CD4-positive, alpha-beta memory T cell (primary cell): Measurements from ENCODE around the gene FHIT. TPM values are rescaled to one million over a fixed set of nuclear protein-coding genes. Genes with fewer than 3 reads are reported as not detected.
A peak's percentile ranks its signal among the peaks of the same experiment; 100 is the strongest.

Source experiments
- CTCF ChIA-PET: fragments of 350-600 bp; sonication (Branson Sonifier 250); formaldehyde crosslinking; loops from one replicate; lab custom pipeline; 2021; ENCODE audit warnings: inconsistent platforms; ENCODE audit not compliant: partially characterized antibody; lab: Charles Lee
- POLR2A ChIA-PET: fragments of 350-600 bp; sonication (Branson Sonifier 250); formaldehyde crosslinking; loops from one replicate; lab custom pipeline; 2021; ENCODE audit not compliant: partially characterized antibody; lab: Charles Lee
- DNase-seq, 5 donors: peaks; one replicate each; pipeline versions ENCODE4 v3.0.0 to v3.0.0-alpha.2; 2020 to 2022; ENCODE audit warnings: mixed read lengths in 1 of 5
- H3K27ac ChIP-seq: one replicate; pipeline ENCODE4 v1.7.0; 2013; ENCODE audit warnings: low read depth, low read length
- H3K27me3 ChIP-seq: 2 replicates; pipeline ENCODE4 v1.7.0; 2013; ENCODE audit warnings: mild to moderate bottlenecking, low read length, moderate library complexity; ENCODE audit not compliant: insufficient read depth
- H3K36me3 ChIP-seq: 2 replicates; pipeline ENCODE4 v1.7.0; 2013; ENCODE audit warnings: mild to moderate bottlenecking, low read length, moderate library complexity; ENCODE audit not compliant: insufficient read depth
- H3K4me1 ChIP-seq: 2 replicates; pipeline ENCODE4 v1.7.0; 2013; ENCODE audit warnings: mild to moderate bottlenecking, low read length, moderate library complexity; ENCODE audit not compliant: insufficient read depth
- H3K4me3 ChIP-seq, 2 donors: one replicate each; pipeline ENCODE4 v1.7.0; 2013; ENCODE audit warnings: low read length in 2 of 2, mild to moderate bottlenecking in 1 of 2
- H3K9me3 ChIP-seq, 2 donors: one replicate each; pipeline ENCODE4 v1.7.0; 2013; ENCODE audit warnings: low read length in 2 of 2, control low read depth in 1 of 2; ENCODE audit not compliant: control insufficient read depth in 1 of 2
- H3K27ac Mint-ChIP-seq, 7 donors: one replicate each; pipeline ENCODE4 v1.8.0; 2020 to 2021; ENCODE audit warnings: mixed read lengths in 7 of 7, mild to moderate bottlenecking in 6 of 7, inconsistent platforms in 3 of 7, moderate library complexity in 3 of 7
- H3K27me3 Mint-ChIP-seq, 2 donors: one replicate each; pipeline ENCODE4 v1.8.0; 2020 to 2021; ENCODE audit warnings: mixed read lengths in 2 of 2
- H3K36me3 Mint-ChIP-seq, 2 donors: one replicate each; pipeline ENCODE4 v1.8.0; 2020 to 2021; ENCODE audit warnings: mixed read lengths in 2 of 2, inconsistent platforms in 1 of 2, mild to moderate bottlenecking in 1 of 2
- H3K4me1 Mint-ChIP-seq, 4 donors: one replicate each; pipeline ENCODE4 v1.8.0; 2020 to 2021; ENCODE audit warnings: mixed read lengths in 4 of 4, mild to moderate bottlenecking in 1 of 4
- H3K4me3 Mint-ChIP-seq, 8 donors: one replicate each; pipeline ENCODE4 v1.8.0; 2020 to 2021; ENCODE audit warnings: mixed read lengths in 8 of 8, mild to moderate bottlenecking in 7 of 8, moderate library complexity in 6 of 8, inconsistent platforms in 3 of 8
- H3K9me3 Mint-ChIP-seq, 8 donors: one replicate each; pipeline ENCODE4 v1.8.0; 2020 to 2021; ENCODE audit warnings: mixed read lengths in 8 of 8, mild to moderate bottlenecking in 5 of 8, inconsistent platforms in 3 of 8, moderate library complexity in 1 of 8
- intact Hi-C: fragments of 100-400 bp; cut with micrococcal nuclease; formaldehyde crosslinking; loops from one replicate; pipeline ENCODE4 v1.15.1; 2023
- polyA plus RNA-seq, 2 donors: library from polyadenylated mRNA; unstranded; fragments of 300-500 nt; fragmentation: Illumina TruSeq; gene quantifications; one replicate each; pipeline ENCODE4 v1.2.3, GENCODE V29; 2021
- total RNA-seq, 2 experiments: library from RNA; stranded (reverse); gene quantifications; one replicate each; pipeline ENCODE4 v1.2.3, GENCODE V29; 2021

The FHIT gene
- total and polyA plus RNA-seq, 4 experiments from 2014 or later: 8.5 to 58.7 (median 33.2) TPM

DNA sequence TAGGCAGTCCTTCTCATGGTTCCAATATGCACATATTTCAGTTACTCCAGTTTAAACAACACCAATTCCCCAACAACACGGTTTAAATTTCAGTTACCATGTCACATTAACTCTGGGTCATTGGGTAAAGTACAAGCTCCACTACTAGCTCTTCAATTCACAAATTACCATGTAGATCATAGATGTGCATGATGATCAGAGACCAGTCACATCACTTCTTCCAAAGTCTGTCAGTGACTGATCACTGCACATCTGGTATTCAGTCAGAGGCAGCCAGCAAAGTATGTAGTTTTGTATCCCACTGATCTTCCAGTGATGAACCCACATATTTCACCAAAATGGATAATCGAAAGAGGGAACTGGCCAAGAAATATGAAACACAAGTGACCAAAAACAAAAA, 1223.0 kb downstream of the FHIT start:
- H3K27me3 Mint-ChIP-seq: no peaks in the 10 kb centered on the region
- H3K4me3 Mint-ChIP-seq: peak overlapping the region in 1 of 8 donors; percentile 1
- Histone ChIP-seq H3K27ac (no peak overlapping the region), H3K27me3 (no peaks in the 10 kb centered on the region), H3K4me1 (peaks cover 26% of the 10 kb centered on the region), H3K36me3 (no peaks in the 10 kb centered on the region), H3K9me3 (no peaks in the 10 kb centered on the region), H3K4me3 (no peak overlapping the region)
- POLR2A ChIA-PET: interaction anchor here (2.6 to 4.2 kb wide), 2 partner anchors 10 to 18 kb away, joined by 11 to 16 read pairs; no protein-coding TSS in a partner anchor
- H3K9me3 Mint-ChIP-seq: no peaks in the 10 kb centered on the region
- peak overlapping the region in 2 of 7 donors; percentile 8 to 24 for H3K27ac Mint-ChIP-seq
- CTCF ChIA-PET: no interaction called here
- H3K4me1 Mint-ChIP-seq: peaks cover 35 to 71% (median 47%) of the 10 kb centered on the region in 4 donors
- no peak for DNase-seq
- intact Hi-C loops: no loop called here
- H3K36me3 Mint-ChIP-seq: peaks cover 0 to 4% of the 10 kb centered on the region in 2 donors

DNA sequence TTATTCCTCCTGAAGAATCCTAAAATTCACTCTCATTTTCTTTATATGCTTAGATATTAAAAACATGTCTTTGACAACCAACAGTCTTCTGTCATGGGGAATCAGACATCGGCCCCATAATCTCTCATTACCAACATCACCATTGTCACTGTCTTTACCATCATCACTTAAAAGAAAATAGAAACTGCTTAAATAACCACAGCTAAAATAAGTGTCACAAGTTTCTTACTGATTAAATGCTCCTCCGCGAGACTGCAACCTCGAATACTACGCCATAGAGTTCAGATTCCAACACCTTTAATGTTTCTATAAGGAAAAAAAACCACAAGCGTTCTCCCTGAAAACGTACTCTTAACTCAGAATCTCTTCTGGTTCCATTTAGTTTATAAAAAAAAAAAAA, 1223.9 kb downstream of the FHIT start:
- Histone ChIP-seq H3K27me3 (no peaks in the 10 kb centered on the region), H3K4me1 (peaks cover 26% of the 10 kb centered on the region), H3K4me3 (no peak overlapping the region), H3K27ac (no peak overlapping the region), H3K36me3 (no peaks in the 10 kb centered on the region), H3K9me3 (no peaks in the 10 kb centered on the region)
- H3K36me3 Mint-ChIP-seq: peaks cover 0 to 4% of the 10 kb centered on the region in 2 donors
- peaks cover 35 to 77% (median 49%) of the 10 kb centered on the region in 4 donors for H3K4me1 Mint-ChIP-seq
- H3K27ac Mint-ChIP-seq: peak overlapping the region in 5 of 7 donors; percentile 13 to 64 (median 55)
- POLR2A ChIA-PET: interaction anchor here (1.8 to 4.2 kb wide), 4 partner anchors 9 to 19 kb away, joined by 4 to 16 read pairs (median 8); no protein-coding TSS in a partner anchor
- DNase-seq: no peak
- no peaks in the 10 kb centered on the region for H3K27me3 Mint-ChIP-seq
- CTCF ChIA-PET: interaction anchor here (1.1 kb wide), 1 partner anchor 32 kb away, joined by 3 read pairs; no protein-coding TSS in a partner anchor
- intact Hi-C loops: no loop called here
- H3K9me3 Mint-ChIP-seq: no peaks in the 10 kb centered on the region
- peak overlapping the region in 6 of 8 donors; percentile 6 to 51 (median 32) for H3K4me3 Mint-ChIP-seq

GRCh38 chr3:60025096-60026050, 1225.9 kb downstream of the FHIT start:
- Histone ChIP-seq H3K36me3 (no peaks in the 10 kb centered on the region), H3K4me1 (peaks cover 26% of the 10 kb centered on the region), H3K4me3 (no peak overlapping the region), H3K27me3 (no peaks in the 10 kb centered on the region), H3K9me3 (no peaks in the 10 kb centered on the region), H3K27ac (no peak overlapping the region)
- Mint-ChIP-seq H3K27me3 (no peaks in the 10 kb centered on the region), H3K27ac (peak overlapping the region in 6 of 7 donors; percentile 5 to 81 (median 64)), H3K9me3 (no peaks in the 10 kb centered on the region), H3K4me3 (peak overlapping the region in 4 of 8 donors; percentile 9 to 79 (median 54)), H3K4me1 (peaks cover 36 to 72% (median 48%) of the 10 kb centered on the region in 4 donors), H3K36me3 (peaks cover 0 to 4% of the 10 kb centered on the region in 2 donors)
- DNase-seq: no peak
- POLR2A ChIA-PET: interaction anchor here (0.7 to 4.2 kb wide), 6 partner anchors 7 to 92 kb away, joined by 3 to 16 read pairs (median 4); no protein-coding TSS in a partner anchor
- intact Hi-C loops: no loop called here
- CTCF ChIA-PET: no interaction called here

GRCh38 chr3:60024400-60024799, 1226.9 kb downstream of the FHIT start:
- intact Hi-C loops: no loop called here
- Histone ChIP-seq H3K4me3 (no peak overlapping the region), H3K4me1 (peaks cover 26% of the 10 kb centered on the region), H3K27me3 (no peaks in the 10 kb centered on the region), H3K9me3 (no peaks in the 10 kb centered on the region), H3K36me3 (no peaks in the 10 kb centered on the region), H3K27ac (no peak overlapping the region)
- Mint-ChIP-seq H3K27me3 (no peaks in the 10 kb centered on the region), H3K4me3 (peak overlapping the region in 2 of 8 donors; percentile 10 to 24), H3K36me3 (peaks cover 0 to 4% of the 10 kb centered on the region in 2 donors), H3K9me3 (peaks cover 0 to 5% (median 0%) of the 10 kb centered on the region in 8 donors), H3K4me1 (peaks cover 34 to 67% (median 45%) of the 10 kb centered on the region in 4 donors), H3K27ac (peak overlapping the region in 2 of 7 donors; percentile 5 to 81)
- DNase-seq: no peak
- ChIA-PET POLR2A (interaction anchor here (4.2 kb wide), 1 partner anchor 14 kb away, joined by 16 read pairs; no protein-coding TSS in a partner anchor), CTCF (no interaction called here)

GRCh38 chr3:60023189-60023588, 1228.1 kb downstream of the FHIT start:
- CTCF ChIA-PET: interaction anchor here (1.3 kb wide), 1 partner anchor 14 kb away, joined by 3 read pairs; no protein-coding TSS in a partner anchor
- Mint-ChIP-seq H3K4me3 (peak overlapping the region in 5 of 8 donors; percentile 0 to 60 (median 29)), H3K4me1 (peaks cover 35 to 66% (median 46%) of the 10 kb centered on the region in 4 donors), H3K27me3 (no peaks in the 10 kb centered on the region), H3K9me3 (peaks cover 0 to 15% (median 4%) of the 10 kb centered on the region in 8 donors), H3K27ac (peak overlapping the region in 6 of 7 donors; percentile 0 to 58 (median 20)), H3K36me3 (peaks cover 7 to 8% of the 10 kb centered on the region in 2 donors)
- POLR2A ChIA-PET: interaction anchor here (0.7 to 1.9 kb wide), 3 partner anchors 12 to 56 kb away, joined by 3 to 8 read pairs (median 3); no protein-coding TSS in a partner anchor
- intact Hi-C loops: no loop called here
- H3K27ac ChIP-seq: no peak overlapping the region
- H3K4me1 ChIP-seq: peaks cover 35% of the 10 kb centered on the region
- H3K27me3 ChIP-seq: no peaks in the 10 kb centered on the region
- H3K4me3 ChIP-seq: no peak overlapping the region
- DNase-seq: no peak
- H3K36me3 ChIP-seq: no peaks in the 10 kb centered on the region
- H3K9me3 ChIP-seq: peaks cover 2 to 3% of the 10 kb centered on the region in 2 donors

- Histone ChIP-seq H3K9me3 (peaks cover 6 to 9% of the 10 kb centered on the region in 2 donors), H3K4me3 (peak overlapping the region in 1 of 2 donors; percentile 10), H3K27ac (peak overlapping the region; percentile 34), H3K27me3 (no peaks in the 10 kb centered on the region), H3K4me1 (peaks cover 64% of the 10 kb centered on the region), H3K36me3 (no peaks in the 10 kb centered on the region)
- Mint-ChIP-seq H3K4me1 (peaks cover 38 to 69% (median 50%) of the 10 kb centered on the region in 4 donors), H3K27me3 (no peaks in the 10 kb centered on the region), H3K4me3 (peak overlapping the region in 7 of 8 donors; percentile 54 to 76 (median 63)), H3K27ac (peak overlapping the region; percentile 81 to 95 (median 90)), H3K36me3 (peaks cover 21 to 22% of the 10 kb centered on the region in 2 donors), H3K9me3 (peaks cover 0 to 23% (median 10%) of the 10 kb centered on the region in 8 donors)
- intact Hi-C loops: loop anchor here (10.0 kb wide), 1 partner anchor 563 kb away; no protein-coding TSS in a partner anchor
- peak; percentile 65 to 69 (median 68) for DNase-seq
- CTCF ChIA-PET: no interaction called here
- POLR2A ChIA-PET: interaction anchor here (0.6 to 1.7 kb wide), 15 partner anchors 9 to 245 kb away, joined by 3 to 11 read pairs (median 4); no protein-coding TSS in a partner anchor
These were observed 1233.6 kb downstream of the FHIT start for GRCh38 chr3:60017631-60018030.
